HG03342 (cell line): ENCODE results near the gene HEPHL1.
"Not testable (repeated sequence)": the region's sequence is repeated elsewhere in the genome, so short reads cannot be mapped to it uniquely, and the experiment has no call there.

Source experiments
- ATAC-seq: cut with Tn5 transposase; IDR thresholded peaks from one replicate; pipeline ENCODE4 v1.9.1; 2021; ENCODE audit warnings: mild to moderate bottlenecking, moderate library complexity; ENCODE audit not compliant: unreplicated experiment

The HEPHL1 gene

GRCh38 chr11:94077552-94078293, 56.6 kb downstream of the HEPHL1 start:
- ATAC-seq: no peak

DNA sequence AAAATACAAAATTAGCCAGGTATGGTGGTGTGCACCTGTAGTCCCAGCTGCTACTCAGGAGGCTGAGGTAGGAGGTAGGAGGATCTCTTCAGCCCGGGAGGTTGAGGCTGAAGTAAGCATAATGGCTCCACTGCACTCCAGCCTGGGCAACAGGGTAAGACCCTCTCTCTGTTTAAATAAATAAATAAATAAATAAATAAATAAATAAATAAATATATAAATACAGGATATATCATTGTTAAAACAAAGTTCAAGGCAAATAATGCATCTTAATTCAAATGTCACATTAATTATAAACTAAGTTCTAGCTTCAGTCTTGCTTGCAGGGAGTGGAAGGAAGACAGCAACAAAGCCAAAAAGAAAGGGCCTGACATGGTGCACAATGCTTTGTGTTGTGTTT, 63.0 kb downstream of the HEPHL1 start:
- no peak for ATAC-seq

- no peak for ATAC-seq
Observed at GRCh38 chr11:94088906-94089305, 67.8 kb downstream of the HEPHL1 start.

DNA sequence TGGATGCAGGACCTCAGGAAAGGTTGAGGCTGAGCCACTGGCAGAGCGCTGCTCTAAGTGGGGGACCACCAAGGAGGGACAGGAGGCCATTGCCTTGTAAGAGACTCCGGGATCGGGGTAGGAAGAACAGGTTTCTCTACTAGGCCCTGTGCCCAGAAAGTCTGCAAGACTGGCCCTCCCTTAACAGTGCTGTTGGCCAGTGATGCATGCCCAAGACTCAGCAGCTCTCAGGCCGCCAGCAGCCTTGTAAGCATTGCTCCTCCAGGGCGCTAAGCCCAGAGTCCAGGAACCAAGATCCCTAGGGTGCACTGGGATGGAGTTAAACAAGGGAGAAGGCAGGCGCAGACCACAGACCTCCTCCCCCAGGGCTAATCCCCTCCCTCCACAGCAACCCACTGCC, 68.2 kb downstream of the HEPHL1 start:
- ATAC-seq: no peak

DNA sequence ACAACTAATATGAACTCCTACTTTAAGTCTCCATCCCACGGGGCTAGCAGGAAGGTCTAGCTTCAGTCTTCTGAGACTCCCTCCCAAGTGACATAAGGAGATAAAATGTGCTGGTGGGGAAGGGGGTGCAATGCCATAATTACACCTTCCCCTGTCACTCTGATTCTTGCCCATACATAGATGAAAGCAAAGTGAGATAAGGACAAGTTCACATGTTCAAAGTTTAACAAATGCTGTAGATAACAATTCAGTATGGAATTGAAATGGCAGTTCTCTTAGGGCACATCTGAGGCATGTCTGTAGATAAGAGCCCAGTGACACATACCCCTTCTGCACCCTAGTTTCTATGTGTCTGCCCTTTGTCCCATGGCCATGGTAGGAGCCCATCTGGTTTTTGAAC, 69.2 kb downstream of the HEPHL1 start:
- ATAC-seq: no peak

GRCh38 chr11:94091091-94091490, 69.9 kb downstream of the HEPHL1 start:
- ATAC-seq: no peak

GRCh38 chr11:94100253-94100652, 79.1 kb downstream of the HEPHL1 start:
- no peak for ATAC-seq

GRCh38 chr11:94103471-94103870, 82.3 kb downstream of the HEPHL1 start:
- no peak for ATAC-seq

DNA sequence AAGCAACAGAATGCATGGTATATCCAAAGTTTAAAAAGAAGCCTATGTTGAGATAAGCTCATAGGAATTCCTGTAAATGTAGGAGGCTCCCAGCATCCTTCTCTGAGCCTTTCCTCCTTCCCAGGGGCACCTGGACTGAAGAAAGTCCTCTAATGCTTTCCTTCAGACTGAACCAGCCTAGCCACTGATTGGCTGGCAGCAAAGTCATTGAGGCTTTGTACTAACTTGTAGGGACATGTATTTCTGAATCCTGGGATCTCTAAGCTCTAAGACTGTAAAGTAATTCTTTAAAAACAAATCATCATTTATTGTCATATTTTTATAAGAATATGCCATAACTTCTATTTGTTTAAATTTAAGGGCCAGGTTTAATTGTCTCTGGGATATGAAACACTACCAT, 83.6 kb downstream of the HEPHL1 start:
- no peak for ATAC-seq

DNA sequence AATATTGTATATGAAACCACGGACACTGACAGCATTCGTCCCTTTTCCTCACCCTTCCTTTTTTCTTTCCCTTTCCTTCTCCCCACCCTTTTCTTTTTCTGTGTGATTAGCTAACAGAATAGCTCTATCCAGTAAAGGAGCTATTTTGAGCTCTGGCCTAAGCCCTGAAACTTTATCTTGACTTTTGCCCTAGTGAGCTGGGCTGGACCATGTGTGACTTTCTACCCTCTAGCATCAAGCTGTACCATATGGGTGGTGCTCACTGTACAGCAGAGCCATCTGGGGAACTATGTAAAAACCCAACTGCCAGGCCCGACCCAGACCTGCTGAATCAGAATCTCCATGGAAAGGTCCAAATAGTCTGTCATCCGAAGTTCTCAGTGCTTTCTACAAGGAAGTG, 85.6 kb downstream of the HEPHL1 start:
- no peak for ATAC-seq

DNA sequence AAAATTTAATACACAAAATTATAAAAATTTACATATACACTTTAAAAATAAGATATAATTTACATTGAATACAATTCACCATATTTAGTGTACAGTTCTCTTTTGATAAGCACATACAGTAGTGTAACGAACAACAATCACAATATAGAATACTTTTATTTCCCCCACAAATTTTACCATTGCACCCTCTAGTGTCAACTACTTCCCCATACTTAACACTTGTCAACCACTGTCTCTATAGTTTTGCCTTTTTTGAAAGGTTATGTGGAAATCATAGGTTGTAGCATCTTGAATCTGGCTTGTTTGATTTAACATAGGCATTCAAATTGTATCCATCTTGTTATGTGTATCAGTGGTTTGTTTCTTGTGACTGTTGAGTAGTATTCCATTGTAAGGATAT, 86.2 kb downstream of the HEPHL1 start:
- ATAC-seq: no peak

DNA sequence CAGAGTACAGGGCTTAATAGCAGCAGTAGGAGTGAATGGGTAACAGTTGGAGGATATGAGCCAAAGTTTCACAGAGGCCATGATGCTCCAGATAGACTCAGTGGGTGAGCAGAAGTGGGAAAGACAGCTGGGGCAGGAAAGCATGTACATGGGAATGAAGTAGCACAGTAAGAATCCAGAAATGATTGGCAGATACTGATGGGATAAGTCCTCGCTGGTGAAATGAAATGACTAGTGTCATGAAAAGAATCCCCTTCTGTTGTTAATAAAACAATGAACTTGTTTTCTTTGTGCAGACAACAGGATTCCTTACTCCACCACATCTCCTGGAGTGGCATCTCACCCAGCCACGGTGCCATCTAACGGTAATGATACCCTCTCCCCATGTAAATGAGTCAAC, 90.1 kb downstream of the HEPHL1 start:
- no peak for ATAC-seq

DNA sequence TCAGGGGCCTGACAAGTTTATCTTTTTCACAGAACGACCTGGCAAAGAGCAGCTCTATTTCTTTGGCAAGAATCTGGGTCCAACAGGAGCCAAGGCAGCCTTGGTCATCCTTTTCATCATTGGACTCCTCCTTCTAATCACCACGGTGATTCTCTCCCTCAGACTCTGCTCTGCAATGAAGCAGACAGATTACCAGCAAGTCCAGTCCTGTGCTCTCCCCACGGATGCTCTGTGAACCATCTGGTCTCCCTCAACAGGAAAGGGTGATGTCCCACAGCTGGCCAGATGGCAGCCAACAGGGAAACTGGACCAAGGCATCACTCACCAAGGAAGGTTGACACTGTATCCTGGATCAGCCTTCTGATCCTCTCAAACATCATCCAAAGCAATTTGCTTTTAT, 90.5 kb downstream of the HEPHL1 start:
- no peak for ATAC-seq

DNA sequence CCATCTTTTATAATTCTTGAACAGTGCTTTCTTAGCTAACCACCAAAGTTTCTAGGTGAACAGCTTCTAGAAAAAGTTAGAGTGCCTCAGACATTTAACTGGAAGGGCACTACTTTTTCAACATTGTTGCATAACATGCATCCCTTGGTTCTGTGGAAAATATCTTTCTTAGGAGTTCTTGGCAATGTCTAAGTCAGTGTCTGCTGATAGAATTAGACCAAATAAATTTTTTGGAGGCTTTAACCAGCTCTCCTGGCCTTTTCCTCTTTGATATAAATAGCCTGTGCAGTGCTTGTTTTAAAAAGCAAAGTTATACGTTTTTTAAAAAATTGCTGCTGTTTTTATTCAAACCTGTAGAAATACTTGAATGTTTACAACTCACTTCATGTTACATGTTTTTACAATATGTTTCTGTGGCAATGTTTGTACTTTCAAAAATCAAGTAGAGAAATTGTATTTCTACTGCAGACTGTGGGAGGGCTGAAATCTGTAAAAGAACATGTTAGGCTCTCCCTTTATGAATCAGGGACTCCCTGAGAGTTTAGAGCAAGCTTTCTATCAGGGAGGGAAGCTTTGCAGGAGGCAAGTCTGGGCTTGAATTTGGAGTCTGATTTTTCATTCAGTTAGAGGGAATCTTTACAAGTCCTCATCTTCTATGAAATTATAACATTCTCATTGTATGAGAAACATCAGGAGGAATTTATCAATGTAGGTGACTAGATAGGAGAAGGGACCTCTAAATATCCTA, 91.2 kb downstream of the HEPHL1 start:
- ATAC-seq: no peak

GRCh38 chr11:94117197-94117574, 96.0 kb downstream of the HEPHL1 start:
- ATAC-seq: no peak

GRCh38 chr11:94117871-94118270, 96.7 kb downstream of the HEPHL1 start:
- ATAC-seq: no peak

GRCh38 chr11:94119676-94120075, 98.5 kb downstream of the HEPHL1 start:
- ATAC-seq: not testable (repeated sequence)

GRCh38 chr11:94120516-94120915, 99.4 kb downstream of the HEPHL1 start:
- ATAC-seq: not testable (repeated sequence)

DNA sequence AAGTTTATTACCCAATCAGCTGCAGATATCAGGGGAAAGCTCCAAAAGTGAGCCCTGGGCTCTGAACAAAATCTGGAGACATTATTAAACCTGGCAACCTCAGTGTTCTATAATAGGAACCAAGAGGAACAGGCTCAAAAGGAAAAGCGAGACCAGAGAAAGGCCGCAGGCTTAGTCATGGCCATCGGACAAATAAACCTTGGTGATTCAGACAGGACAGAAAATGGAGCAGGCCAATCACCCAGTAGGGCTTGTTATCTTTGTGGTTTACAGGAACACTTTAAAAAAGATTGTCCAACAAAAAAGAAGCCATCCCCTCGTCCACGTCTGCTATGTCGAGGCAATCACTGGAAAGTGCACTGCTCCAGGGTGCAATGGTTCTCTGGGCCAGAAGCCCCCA, 99.8 kb downstream of the HEPHL1 start:
- ATAC-seq: no peak

DNA sequence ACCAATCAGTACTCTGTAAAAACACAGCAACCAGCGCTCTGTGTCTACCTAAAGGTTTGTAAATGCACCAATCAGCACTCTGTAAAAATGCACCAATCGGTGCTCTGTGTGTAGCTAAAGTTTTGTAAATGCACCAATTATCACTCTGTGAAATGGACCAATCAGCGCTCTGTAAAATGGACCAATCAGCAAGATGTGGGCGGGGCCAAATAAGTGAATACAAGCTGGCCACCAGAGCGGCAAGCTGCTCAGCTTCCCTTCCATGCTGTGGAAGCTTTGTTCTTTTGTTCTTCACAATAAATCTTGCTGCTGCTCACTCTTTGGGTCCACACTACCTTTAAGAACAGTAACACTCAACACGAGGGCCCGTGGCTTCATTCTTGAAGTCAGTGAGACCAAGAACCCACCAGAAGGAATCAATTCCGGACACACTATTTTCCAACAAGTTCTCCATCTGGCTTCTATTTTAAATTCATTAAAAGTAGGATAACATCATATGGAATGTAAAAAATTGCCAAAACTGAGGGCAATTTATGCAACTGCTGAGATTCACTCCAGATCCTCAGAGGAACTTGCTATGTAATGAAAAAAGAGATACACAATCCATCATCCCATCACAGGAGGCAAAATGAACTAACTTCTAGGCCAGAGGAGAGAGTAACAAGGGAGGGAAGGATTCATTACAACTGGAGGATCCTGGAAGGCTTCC, 104.4 kb downstream of the HEPHL1 start:
- no peak for ATAC-seq

DNA sequence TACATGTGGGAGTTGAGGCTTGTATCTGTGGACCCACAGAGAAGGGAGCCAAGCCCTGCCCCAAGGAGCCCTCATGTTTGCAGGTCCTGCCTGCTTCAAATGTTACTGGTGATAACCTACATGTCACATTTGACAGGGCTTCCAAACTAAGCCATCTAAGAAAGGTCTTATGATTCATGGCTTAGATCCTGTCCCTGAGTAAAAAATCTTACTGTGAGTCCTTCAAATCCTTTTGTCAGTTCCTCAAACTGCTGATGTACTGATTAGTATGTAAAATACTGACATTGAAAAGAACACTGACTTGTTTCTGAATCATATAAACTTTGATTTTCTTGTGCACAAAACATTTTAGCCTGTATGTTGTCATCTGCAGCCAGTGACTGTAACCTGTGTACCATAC, 106.5 kb downstream of the HEPHL1 start:
- no peak for ATAC-seq

DNA sequence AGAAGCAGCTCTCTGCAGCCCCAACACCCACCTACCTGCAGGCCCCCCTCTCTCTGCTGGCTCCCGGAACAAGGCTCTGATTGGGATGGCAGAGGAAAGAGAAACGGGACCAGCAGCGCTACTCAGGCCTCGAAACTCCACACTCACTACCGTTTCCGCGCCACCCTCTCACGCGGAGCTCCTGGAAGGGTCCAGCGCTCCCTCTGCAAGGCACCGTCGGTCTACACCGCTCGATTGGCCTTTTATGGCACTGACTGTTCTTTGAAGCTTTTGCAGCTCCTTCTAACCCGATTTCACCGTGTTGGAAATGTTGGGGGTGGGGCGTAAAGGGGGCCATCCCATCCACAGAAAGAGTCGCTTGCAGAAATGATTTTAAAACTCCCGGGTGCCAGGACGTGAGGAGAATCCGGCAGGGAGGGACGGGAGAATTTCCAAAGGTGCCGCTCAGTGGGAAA, 107.2 kb downstream of the HEPHL1 start:
- peak; percentile 21 for ATAC-seq
